NCI-H446 (cell line): ENCODE data around the gene SMOC2.
"Not testable (repeated sequence)": the region's sequence is repeated elsewhere in the genome, so short reads cannot be mapped to it uniquely, and the experiment has no call there.

Experiments
- DNase-seq, 2 experiments: peaks; one replicate each; lab custom pipeline; 2025; lab: John Stamatoyannopoulos, UW

The SMOC2 gene

DNA sequence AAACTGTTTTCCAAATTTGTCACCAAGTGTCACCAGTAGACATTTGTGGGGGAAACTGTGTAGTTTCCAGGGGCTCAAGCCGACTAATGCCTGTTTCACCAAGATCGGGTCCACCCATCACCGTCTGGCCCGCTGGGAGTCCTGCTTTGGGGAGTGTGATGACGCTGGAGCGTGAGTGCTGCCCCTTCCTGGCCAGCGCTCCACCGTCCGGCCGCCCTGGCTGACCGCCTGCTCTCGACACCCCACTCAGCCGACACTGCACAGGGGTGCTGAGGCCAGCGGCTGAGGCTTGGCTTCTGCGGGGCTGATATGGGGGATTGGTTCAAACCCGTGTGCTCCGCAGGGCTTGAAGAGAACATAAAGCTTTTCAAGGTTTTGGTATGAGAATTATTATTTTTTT, 160.1 kb downstream of the SMOC2 start:
- no peak for DNase-seq

DNA sequence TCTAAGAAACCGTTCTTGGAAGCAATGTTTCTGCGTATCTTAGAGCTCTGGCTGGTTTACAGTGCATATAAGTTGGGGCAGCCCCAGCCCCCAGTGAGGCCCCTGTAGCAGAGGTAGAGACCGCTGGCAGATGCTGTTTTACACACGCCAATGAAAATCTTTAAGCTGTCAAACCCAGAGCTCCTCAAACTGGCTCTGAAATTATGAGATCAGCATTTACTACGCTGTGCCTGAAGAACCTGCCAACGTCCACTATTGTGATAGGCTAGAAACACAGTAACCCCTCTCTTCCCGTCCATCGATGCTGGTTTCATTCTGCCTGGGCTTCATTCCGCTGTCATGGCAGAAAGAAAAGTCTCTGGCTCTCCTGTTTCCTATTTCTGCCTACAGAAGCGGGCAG, 160.6 kb downstream of the SMOC2 start:
- no peak for DNase-seq

DNA sequence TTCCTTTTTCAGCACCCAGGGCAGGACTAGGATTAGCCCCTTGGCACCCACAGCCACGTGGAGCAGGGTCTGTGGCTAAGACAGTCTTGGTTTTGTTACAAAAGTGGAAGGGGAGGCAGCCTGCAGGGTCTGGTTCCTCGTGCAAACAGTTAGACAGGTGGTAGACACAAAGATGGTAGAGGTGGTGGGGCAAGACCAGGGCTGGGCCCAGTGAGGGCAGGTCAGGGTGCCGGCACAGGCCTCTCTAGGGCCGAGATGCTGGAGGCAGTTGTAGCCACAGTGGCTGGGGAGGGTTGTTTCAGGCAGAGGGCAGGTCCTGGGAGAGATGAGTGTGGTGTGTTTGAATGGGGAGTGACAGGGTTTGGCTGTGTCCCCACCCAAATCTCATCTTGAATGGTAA, 161.6 kb downstream of the SMOC2 start:
- DNase-seq, result no peak

DNA sequence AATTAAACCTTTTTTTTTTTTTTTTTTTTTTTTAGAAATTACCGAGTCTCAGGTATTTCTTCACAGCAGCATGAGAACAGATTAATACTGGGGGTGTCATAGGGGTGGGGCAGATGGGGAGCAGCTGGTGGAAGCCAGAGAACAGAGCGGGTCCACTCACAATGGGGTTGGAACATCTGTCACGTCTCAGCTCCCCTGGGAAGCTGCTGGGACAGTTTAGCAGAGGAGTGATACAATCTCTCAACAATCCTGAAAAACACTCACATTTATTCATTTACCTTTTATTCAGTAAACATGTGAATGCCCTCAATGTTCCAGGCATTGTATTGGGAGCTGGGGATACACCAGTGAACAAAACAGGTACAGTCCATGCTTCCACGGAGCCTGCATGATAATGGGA, 162.2 kb downstream of the SMOC2 start:
- DNase-seq, result no peak

DNA sequence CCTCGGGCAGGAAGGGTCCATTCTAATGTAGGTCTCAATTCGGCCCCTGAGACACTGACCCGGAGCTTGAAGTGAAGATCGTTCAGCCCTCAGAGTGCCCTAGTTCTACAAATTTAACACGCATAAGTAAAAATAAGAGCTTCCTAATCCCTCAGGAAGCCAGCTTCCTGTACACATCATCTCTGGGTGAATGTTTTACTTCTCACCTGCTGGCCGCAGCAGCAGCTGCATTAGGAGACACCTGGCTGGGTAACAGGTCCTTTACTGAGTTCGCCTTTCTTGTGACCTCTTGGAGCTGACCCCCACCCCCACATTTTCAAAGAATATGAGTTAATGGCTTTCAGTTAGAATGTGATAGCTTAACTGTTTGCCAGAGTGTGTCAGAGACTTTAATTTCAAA, 165.0 kb downstream of the SMOC2 start:
- DNase-seq, result no peak

DNA sequence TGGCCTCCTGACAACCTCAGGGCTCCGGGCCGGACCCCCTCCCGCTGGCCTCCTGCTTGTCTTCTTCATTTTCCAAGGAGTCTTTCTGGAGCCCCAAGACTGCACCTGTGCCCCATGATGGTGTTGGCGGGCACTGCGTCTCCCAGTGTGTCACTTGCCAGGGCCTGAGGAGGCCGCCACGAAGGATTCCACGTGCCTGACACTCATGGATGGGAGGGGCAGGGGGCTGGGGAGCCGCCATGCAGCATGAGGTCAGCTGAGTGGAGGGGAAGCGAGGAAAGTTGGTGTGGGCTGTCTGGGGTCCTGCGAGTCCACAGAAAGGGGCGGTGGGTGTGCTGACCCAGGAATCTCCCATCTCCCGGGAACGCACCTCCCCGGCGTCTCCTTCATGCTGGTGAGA, 165.7 kb downstream of the SMOC2 start:
- no peak for DNase-seq

DNA sequence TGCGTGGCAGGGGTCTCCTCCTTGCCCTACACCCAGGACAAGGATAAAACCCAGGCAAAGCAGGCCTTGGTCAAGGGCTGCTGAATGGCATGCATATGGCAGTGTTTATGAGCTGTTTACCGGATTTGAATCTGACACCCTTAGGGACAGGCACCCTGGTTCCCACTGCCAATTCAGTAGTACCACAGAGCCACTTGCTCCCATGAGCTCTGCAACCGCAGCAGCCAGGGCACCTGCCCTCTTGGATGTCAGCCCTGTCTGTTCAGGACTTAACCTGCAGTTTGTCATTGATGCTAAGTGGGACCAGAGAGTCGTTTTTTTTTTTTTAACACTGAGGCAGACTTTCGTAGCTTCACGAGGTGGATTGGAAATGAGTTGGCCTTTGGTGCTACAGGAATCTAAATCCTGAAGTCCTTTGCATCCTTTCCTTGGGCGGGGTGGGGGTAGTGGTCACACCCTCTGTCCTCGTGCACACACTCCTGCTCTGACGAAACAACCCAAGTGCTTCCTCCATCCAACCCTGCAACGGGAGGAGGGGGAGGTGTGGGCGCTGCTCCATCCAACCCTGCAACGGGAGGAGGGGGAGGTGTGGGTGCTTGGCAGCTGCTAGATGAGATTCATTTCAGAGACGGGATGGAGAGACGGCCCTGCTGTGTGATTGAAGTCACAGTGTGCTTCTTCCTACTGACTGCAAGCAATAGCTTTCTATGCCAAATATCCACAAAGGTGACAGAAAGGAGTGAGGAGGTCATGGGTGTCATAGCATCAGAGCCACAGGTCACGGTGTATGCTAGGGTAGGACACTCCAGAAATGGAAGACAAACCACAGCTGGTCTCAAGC, 166.5 kb downstream of the SMOC2 start:
- no peak for DNase-seq

DNA sequence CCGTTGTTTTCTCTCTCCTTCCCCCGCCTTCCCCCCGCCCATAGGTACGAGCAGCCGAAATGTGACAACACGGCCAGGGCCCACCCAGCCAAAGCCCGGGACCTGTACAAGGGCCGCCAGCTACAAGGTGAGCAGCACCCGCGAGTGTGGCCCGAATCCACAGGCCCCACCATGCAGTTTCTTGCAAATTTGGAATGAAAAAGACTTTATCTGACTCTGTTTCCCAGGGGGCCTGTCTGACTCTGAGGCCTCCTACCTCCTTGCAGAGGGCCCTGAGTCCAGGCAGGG, 167.1 kb downstream of the SMOC2 start:
- no peak for DNase-seq

DNA sequence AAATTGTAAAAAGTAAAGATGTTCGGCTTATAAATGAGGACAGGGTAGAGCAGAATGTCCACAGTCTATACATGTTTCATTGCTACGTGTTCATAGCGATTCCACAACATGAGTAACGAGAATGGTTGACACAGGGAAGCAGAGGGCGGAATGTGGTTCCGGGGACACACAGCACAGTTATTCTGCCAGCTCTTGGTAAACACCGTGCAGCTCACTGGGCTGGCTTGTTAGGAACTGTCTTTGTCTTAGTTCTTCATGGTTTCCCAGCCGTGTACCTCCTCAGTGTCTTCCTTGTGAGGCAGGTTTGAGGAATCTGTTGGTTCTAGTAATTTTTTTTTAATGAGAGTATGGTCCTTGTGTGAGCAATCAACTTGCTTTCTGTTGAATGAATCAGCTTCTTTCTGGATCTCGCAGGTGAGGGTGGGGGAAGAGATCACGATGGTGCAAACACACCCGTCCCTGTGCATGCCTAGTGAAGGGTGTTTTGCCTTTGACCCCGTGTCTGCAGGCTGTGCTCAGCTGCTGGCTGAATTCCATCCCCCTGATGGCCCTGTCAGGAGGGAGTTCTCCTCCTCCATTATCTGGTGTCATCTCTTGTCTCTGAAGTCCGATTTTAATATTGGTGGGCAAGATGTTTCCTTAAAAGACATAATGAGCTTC, 168.2 kb downstream of the SMOC2 start:
- DNase-seq, result no peak

DNA sequence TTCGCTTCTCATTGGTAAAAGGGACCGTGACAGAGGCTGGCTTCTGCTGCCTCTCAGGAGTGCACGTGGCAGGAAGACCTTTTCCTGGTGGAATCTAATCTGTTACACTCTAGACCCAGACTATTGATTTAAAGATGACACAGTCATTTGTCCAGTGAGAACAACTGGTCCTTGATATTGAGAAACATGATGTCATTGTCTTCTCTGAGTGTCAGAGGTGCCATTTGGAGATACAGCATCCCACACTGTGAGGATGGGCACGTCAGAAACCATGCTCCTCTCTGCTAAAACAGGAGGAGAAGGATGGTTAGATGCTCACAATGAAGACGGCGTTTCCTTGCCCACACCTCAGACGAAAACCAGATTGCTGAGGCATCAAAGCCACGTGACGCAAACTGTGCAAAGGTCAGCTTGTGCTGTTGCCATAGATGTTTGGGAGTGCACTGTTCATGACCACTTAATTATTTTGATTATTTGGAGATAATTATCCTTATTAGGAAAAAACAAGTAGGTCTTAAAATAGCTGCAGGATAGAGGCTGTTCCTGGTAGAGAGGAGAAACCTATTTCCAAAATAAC, 169.0 kb downstream of the SMOC2 start:
- no peak for DNase-seq

DNA sequence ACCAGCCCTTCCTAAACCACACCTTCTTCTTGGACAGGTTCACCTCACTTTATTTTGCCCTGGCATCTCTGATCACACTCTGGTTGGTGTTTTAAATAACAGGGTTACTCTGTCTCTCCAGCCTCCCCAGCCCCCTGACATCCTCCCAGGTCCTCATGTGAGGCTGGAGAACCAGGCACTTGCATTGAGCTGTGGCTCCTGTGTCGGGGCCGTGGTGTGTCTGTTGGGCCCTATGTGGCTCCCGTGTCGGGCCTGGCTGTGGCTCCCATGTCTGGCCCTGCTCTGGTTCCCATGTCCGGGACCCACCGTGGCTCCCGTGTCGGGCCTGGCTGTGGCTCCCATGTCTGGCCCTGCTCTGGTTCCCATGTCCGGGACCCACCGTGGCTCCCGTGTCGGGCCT, 170.0 kb downstream of the SMOC2 start:
- DNase-seq, result not testable (repeated sequence)

DNA sequence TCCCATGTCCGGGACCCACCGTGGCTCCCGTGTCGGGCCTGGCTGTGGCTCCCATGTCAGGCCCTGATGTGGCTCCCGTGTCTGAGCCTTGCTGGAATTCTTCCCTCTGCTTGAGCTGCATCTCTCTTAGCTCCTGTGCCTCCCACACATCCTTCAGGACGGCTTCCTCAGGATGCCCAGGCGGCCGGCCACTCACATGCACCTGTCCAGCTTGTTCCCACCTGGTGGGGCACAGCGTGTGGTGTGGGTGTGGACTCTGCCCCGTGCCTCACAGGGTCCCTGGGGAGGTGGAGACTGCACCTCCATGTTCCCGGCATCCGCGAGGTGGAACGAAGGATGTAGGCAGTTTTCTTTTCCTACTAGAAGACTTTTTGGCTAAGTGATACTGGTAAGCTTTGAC, 170.7 kb downstream of the SMOC2 start:
- no peak for DNase-seq

DNA sequence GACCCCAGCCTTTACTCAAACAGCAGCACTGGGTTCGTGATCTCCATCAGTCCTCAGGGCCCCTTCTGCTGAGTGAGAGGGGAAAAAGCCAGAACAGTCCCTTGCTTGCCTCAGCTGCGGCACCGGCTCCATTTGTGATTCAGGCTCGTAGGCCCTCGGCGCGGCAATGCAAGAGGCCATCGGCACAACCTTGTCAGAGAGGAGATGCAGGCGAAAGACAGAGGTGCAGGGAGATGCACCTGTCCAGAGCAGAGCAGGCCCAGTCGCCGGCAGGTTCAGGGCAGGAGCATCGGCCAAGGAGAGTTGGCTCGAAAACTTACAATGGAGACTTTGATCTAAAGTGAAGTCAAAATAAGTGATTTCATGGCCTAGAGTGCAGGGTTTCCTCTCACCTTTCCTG, 171.6 kb downstream of the SMOC2 start:
- no peak for DNase-seq

DNA sequence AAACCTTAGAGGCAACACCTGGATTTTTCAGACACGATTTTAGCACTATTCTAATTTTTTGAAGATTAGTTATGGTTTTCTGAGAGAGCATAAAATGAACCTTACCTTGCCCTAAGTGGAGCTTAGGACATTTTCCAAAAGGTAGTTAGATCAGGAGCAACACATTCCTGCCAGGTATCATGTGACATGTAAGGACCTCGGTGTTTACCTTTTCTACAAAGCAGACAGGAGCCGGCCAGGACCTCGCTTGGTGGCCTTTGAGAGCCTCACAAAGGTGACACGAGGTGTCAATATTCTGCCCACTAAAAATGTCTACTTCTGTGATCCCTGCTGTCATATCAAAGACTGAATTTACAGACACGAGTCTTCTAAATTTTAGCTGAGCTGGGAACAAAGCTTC, 174.9 kb downstream of the SMOC2 start:
- DNase-seq, result no peak

DNA sequence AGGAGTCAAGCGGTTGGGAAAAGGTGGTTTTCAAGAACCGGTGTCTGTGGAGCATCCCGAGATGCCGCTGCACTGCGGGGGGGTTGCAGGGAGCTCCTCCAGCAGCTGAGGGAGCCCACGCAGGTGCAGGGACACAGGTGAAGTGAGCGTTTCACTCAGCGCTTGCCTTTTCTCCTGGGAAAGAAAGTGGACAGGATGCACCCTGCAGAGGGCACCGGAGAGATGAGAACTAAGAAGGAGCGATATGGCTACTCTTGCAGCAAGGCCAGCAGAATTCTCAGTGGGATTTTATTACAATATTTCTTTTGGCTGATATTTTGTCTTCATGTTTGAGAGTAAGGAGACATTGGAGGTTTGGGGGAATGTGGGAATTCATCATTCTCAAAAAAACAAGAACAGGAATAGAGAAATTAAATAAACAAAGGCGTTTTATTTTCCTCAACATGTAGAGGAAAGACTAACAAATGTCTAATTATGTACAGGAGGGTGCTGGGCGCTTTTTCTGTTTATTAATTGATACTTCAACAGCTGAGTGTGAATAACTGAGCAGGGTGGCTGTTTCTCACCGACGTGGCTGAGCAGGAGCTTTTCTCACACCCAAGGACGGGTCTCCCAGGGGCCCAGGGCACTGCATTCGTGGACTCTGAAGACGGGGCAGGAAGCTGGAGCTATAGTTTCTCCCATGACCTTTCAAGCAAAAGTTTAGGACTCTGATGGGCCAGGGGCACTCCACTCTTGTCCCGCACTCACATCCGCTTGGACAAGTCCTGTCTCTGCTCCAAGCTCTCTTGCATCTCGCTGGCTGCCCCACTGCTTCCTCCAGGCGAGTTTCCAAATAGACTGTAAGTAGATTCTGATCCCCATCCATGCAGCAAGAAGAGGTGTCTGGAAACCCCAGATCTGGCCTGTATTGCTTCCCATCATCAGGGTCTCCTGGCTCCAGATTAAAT, 176.1 kb downstream of the SMOC2 start:
- DNase-seq, result no peak

DNA sequence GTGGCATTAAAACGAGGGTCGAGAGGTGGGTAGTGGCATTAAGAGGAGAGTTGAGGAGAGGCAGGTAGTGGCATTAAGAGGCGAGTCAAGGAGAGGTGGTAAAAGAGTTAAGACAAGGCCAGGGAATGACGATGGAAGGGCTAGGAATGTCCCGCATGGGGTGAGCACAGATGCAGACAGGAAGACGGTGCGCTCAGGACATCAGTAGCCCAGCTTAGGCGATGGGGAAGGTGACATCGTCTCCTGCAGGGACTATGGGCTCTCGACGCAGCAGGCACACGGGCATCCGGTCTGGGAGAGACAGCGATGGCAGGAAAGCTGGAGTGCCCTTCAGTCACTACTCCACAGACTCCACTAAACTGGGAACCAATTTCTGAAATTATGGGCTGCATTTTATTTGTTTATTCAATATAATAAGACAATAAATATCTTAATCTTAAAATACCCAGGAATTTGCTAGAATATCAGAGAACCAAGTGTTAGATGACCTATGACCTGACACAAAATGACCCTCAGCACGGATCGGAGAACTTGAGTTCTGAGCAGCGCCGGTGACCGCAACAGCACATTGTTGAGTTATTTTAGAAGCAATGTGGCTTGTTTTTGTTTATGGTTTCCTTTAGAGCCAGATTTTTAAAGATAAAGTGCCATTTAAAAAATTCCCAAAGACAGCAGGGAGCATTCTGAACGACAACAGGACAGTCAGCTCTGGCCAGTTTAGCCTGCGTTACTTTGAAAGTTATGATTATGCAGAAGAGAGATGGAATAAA, 177.7 kb downstream of the SMOC2 start:
- no peak for DNase-seq

DNA sequence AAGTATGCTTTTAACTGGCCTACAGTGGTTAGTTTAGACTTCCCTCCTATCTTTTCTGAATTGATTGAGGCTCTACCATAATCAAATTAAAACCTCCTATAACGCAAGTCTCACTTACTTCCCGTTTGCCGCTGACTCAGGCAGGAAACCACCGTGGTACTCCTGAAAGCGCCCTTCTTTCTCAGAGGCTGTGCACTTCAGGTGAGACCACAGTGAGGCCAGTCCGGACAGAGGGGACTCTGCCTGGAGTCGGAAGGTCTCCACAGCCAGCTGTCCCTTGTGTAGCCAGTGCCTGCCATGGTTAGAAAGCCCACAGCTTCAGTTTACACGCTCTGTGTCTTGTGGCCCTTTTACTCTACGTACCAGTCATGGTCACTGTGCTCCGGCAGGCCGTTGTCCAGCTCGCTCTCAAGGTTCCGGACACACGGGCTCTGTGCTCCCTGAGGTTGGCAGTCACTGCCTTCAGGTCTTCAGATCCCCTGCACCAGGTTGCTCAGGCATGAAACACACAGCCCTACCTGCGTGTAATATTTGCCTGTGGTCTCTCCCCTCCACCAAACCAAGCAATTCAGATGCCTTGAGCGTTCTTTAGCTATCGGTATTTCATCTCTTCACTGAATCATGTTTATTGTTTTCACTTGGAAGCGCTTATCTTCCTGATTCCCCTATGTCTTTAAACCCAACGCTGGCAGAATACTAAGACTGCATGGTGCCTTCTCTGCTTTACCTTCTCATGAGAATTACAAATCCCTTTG, 178.8 kb downstream of the SMOC2 start:
- DNase-seq, result no peak

DNA sequence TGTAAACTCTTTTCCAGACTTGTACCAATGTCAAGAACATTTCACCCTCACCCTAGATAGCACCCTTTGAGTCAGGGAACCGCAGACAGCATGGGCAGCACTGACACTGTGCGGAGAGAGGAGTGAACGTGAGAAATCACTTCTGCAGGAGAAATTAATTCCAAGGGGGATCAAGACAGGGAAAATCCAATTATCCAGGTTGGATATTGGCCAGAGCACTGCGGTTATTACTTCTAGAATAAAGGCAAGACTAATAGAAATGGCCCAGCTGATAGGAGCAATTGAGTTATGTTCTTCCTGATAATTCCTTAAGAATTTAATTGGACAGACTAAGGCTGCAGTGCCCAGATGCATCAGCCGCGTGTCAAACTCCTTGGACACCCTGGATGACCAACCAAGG, 179.6 kb downstream of the SMOC2 start:
- no peak for DNase-seq

DNA sequence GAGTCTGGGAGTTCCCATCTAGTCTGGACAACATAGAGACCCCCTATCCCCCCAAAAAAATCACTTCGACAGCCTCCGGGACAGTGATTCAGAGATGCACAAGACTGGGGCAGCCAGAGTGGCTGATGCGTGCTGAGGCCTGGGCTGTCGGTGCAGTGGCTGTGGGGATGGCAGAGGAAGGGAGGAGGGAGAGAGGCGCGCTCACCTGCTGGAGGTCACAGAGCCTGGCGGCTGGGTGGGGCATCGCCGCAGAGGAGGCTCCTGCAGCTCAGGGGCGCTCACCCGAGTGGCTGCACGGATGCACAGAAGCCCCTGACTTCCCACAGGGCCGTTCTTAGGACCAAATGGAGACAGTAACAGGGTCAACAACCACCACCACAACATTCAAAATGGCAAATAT, 182.8 kb downstream of the SMOC2 start:
- DNase-seq, result no peak

DNA sequence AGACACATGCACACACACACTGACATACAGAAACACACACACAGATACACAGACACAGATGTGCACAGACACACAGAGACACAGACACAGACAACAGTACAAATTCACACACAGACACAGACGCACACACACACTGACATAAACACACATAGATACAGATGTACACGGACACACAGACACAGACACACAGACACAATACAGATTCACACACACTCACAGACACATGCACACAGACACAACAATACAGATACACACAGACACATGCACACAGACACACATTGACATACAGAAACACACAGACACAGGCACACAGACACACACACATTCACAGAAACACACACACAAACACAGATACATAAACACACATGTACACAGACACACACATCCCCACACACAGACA, 183.6 kb downstream of the SMOC2 start:
- no peak for DNase-seq

DNA sequence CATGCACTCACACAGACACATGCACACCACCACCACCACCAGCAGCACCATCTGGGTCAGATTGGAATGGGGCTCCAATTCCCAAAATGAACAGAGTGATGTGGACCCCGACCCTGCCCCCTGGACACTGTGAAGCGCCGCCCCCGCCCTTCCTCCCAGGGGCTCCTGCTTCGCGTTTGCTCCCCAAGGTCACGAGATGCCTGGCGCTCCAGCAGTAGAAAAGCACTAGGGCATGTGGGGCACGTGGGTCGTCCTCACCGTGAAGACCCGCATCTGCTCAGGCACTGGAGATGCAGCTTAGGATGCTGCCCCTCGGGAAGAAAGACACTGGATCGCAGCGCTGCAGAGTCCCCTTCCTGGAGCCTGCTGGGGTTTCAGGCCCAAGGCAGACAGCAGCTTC, 184.0 kb downstream of the SMOC2 start:
- no peak for DNase-seq
